SH-SY5Y (cell line): ENCODE results near the gene FBXW7.

Experiments used
- GATA2 ChIP-seq: IDR thresholded peaks from 2 replicates; pipeline ENCODE4 v1.6.1; 2011; ENCODE audit warnings: mild to moderate bottlenecking, low read depth, low read length
- GATA3 ChIP-seq: IDR thresholded peaks from 2 replicates; pipeline ENCODE4 v1.6.1; 2011; ENCODE audit warnings: low read depth, mild to moderate bottlenecking, low read length, moderate library complexity

- TF ChIP-seq GATA2 (no peak), GATA3 (no peak)
Observed at GRCh38 chr4:152443859-152444258, 92.0 kb downstream of the FBXW7 start.
